Measurements from ENCODE around the gene ADGRV1.
"Not testable (repeated sequence)": the region's sequence is repeated elsewhere in the genome, so short reads cannot be mapped to it uniquely, and the experiment has no call there.

Gene ADGRV1

DNA sequence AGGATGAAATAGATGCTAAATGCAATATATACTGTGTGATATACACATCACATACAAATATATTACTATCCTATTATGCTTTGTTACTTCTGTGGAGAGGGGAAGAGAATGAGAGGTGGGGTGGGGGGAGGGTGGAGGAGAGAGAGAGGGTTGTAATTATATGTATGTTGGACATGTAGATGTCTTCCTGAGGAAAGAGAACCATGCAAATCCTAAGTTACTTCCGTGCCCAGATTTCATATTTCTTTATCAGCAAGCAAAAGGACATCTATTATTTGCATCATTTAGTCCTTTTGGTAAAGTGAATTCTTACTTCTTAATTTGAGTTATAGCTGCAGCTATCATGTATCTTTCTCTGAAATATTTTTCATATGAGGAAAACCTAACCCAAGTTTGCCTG lies 187.5 kb downstream of the ADGRV1 start:
- DNase-seq: no peak

DNA sequence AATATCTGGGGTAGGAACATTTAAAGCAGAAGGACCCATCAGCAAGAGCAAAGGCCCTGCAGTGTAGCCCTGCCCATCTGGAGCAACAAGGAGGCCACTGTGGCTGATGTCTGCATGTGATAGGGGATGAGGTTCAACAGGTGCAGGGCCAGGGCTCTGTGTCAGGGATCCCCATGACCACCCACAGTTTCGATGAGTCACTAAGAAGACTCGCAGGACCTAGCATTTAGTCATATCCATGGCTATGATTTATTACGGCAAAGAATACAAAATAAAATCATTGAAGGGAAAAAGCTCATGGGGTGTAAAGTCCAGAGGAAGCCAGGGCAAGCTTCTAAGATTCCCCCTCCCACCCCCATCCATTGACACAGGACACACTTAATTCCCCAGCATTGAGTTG lies 188.6 kb downstream of the ADGRV1 start:
- no peak for DNase-seq

DNA sequence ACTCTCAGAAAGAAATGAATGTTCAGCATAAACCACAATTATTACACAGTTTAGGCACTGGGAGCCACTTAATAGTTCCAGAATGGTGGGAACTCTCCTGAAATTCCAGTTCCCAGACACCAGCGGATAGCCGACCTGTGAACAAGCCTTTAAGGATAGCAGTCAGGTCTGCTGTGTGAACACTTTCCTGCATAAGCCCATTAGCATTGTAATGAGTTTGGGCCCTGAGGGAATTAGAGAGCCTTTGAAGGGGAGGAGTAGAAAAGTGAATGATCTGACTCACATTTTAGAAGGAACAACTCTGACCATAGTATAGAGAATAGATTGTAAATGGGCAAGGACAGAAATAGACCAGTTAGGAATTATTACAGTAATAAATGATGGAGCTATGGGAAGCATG lies 189.1 kb downstream of the ADGRV1 start:
- no peak for DNase-seq

DNA sequence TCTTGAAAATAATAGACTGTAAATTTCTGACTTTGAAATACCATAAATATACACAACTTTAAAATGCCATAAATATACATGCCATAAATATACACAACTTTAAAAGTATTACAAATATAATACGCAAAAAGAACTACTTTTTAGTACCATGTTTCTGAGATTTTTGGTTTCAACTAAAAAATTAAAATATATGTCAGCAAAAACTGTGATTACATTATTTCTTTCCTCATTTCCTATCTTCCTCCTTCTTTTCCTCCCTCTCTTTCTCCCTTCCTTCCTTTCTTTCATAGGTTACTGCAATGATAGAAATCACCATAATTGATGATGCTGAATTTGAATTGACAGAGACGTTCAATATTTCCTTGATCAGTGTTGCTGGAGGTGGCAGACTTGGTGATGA lies 200.5 kb downstream of the ADGRV1 start:
- no peak for DNase-seq

DNA sequence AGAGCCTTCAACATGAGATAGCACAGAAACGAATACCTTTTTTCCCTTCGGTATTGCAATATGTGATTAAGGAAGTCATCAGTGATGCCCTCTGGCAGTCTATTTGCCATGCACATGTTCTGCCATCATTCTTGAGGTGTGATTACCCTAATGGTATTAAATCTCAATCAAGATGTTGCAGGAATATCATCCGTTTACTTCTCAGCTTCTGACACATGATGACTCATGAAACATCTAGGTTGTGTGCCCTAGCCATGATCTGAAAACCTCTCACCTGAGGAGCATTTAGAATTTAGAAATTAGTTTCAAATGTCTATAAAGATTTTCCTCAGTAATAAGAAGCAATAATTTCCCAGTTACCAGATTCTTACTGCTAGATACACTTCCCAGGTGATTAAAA lies 209.1 kb downstream of the ADGRV1 start:
- DNase-seq: no peak

DNA sequence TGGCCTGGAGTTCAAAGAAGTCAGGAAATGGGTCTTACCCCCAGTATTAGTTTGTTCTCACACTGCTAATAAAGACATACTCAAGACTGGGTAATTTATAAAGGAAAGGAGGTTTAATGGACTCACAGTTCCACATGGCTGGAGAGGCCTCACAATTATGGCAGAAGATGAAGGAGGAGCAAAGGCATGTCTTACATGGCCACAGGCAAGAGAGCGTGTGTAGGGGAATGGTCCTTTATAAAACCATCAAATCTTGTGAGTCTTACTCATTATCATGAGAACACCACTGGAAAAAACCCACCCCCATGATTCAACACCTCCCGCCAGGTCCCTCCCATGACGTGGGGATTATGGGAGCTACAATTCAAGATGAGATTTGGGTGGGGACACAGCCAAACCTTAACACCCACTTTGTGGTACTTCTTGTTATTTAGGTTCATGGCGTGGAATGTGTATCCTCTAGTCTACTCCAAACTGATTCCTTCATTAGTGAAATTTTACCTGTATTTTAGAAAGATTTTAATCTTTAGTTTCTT lies 211.5 kb downstream of the ADGRV1 start:
- DNase-seq: not testable (repeated sequence)

DNA sequence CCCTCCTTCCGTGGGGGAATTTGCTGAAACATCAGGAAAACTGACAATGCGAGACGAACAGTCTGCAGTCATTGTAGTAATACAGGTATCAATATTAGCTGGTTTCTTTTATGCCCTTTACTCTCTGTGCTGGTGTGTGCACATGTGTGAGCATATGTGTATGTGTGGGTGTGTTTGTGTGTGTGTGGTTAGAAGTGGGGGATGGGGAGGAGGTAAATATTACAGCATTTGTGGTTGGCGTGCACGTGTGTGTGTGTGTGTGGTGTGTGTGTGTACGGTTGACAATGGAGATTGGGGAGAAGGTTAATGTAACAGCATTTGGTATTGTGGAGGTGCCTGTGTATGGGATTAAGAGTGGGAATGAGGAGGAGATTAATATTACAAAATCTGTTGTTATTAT lies 219.4 kb downstream of the ADGRV1 start:
- DNase-seq: no peak

DNA sequence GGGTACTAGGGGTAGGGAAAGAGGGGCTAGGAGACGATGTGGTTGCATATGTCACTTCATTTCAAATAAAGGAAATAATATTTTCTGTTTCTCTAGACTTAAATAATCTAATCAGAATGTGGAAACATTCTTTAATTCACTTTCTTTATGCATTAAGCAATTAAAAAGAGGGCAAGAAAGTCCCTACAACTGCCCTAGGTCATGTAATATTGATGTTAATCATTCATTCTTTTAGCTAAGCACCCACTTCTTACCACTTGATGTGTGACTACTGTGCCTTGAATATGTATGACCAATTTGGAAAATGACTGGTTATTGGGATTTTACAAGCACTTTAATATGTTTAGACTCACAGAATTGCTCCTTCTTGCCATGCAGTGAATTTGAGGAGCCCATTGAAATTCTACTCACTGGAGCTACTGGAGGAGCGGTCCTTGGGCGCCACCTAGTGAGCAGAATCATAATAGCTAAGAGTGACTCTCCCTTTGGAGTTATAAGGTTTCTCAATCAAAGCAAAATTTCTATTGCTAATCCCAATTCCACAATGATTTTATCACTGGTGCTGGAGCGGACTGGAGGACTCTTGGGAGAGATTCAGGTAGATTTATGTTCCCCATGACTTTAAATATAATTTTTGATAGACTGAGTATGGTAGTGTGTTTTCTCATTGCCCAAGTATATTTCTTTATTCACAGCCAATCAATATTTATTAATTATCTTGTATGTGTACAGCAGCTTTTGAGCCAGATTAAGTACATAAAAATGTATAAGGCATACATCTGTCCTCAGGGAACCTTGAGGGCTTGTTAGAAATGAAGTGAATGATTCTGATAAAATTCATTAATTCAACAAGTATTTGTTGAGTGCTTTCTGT lies 225.1 kb downstream of the ADGRV1 start:
- peak; percentile 4 for DNase-seq

DNA sequence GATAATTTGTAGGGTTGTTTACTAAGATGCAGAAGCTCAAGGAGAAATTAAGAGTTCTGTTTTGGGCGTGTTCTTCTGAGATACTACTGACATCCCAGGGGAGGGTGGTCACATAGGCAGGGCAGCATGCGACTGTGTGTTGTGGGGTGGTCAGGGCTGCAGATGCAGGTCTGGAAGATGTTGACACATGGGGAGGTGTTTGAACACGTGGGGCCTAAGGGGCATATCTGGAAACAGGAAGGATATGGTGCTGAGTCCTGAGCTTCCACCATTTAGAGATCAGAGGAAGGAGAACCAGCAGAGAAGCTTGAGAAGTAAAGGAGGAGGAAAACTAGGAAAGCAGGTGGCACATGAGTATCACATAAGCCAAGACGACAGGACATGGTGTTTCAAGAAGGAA lies 228.2 kb downstream of the ADGRV1 start:
- DNase-seq: no peak

DNA sequence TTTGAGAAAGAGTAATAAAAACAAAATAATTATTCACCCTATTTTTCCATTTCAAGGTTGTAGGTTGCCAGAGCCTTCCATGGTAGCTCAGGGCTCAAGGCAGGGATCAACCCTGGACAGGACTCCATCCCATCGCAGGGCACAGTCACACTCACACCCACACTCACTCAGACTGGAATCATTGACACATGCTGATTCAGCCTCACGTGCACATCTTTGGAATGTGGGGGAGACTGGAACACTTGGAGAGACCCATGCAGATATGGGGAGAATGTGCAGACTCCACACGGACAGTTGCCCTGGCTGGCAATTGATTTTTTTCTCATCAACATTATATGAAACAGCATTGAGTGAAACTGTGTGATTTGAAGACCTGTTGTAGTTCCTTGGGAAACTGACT lies 234.1 kb downstream of the ADGRV1 start:
- DNase-seq: no peak

DNA sequence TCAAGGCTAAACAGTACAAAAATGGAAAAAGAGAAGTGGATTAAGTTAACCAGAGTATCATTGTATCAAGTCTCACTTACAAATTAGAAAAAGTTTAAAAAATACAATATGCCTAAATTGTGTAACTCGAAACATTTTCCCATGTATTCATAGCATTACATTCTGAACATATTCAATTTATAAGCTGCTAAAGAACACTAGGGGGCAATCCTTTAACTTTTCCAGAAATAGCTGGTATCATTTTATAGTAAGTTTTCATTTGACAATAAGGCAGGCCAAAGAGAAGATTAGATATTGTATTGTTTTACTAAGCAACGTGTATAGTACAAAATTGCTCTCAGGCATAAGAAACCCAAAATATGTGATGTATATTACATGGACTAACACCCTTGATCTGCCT lies 234.6 kb downstream of the ADGRV1 start:
- DNase-seq: no peak

DNA sequence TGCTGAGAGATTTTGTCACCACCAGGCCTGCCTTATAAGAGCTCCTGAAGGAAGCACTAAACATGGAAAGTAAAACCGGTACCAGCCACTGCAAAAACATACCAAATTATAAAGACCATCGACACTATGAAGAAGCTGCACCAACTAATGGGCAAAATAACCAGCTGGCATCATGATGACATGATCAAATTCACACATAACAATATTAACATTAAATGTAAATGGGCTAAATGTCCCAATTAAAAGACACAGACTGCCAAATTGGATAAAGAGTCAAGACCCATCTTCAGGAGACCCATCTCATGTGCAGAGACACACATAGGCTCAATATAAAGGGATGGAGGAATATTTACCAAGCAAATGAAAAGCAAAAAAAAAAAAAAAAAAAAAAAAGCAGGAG lies 238.3 kb downstream of the ADGRV1 start:
- DNase-seq: not testable (repeated sequence)

DNA sequence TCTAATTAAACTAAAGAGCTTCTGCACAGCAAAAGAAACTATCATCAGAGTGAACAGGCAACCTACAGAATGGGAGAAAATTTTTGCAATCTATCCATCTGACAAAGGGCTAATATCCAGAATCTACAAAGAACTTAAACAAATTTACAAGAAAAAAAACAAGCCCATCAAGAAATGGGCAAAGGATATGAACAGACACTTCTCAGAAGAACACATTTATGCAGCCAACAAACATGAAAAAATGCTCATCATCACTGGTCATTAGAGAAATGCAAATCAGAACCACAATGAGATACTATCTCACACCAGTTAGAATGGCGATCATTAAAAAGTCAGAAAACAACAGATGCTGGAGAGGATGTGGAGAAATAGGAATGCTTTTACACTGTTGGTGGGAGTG lies 241.5 kb downstream of the ADGRV1 start:
- not testable (repeated sequence) for DNase-seq

DNA sequence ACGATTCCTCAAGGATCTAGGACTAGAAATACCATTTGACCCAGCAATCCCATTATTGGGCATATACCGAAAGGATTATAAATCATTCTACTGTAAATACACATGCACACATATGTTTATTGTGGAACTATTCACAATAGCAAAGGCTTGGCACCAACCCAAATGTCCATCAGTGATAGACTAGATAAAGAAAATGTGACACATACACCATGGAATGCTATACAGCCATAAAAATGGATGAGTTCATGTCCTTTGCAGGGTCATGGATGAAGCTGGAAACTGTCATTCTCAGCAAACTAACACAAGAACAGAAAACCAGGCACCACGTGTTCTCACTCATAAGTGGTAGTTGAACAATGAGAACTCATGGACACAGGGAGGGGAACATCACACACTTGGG lies 241.9 kb downstream of the ADGRV1 start:
- not testable (repeated sequence) for DNase-seq

DNA sequence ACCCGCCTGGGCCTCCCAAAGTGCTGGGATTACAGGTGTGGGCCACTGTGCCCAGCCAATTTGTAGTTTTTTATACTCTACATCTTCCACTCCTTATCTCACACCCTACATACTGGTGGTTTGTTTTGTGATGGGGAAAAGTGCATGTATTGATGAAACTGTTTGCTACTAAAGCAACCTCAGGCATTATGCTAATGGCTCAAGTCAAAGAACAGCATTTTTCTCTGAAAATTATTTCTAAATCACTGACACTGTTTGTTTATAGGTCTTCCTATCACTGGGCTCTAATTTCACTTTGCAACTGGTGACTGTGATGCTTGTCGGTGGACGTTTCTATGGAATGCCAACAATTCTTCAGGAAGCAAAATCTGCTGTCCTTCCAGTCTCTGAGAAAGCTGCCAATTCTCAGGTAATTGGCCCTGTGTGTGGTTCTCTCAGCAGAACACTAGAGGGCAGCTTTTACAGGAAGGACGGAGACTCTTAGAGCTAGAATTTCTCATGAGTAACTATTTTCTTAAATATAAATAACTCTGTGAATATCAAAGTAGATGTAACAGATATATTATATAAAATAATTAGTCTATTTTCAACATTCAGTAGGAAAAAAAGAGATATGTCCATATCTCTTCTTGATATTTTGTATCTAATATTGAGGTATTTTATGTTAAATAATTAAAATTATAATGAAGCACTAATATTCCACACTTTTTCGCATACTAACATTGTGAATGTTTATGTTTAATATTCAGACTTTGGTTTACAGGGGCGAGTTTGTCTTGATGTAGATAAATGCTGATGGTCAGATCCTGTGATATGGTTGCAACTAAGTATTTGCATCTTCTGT lies 244.1 kb downstream of the ADGRV1 start:
- DNase-seq: no peak

DNA sequence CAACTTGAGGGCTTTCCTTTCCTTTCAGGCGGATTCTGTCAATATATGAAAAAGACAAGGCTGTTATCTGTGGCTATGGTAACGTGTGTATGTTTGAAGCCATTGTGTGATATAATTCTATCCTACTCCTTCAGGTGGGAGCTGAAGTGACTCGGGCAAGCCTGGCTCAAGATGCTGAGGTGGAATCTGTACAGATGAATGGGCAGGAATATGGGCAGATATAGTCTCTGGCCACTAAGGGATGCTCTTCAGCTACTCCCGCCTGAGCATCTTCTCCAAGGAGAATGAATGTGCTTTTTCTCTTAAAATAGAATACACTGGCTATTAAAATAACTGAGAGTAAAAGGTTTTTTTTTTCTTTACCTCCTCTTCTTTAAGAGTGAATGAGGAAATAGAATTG lies 244.8 kb downstream of the ADGRV1 start:
- no peak for DNase-seq

DNA sequence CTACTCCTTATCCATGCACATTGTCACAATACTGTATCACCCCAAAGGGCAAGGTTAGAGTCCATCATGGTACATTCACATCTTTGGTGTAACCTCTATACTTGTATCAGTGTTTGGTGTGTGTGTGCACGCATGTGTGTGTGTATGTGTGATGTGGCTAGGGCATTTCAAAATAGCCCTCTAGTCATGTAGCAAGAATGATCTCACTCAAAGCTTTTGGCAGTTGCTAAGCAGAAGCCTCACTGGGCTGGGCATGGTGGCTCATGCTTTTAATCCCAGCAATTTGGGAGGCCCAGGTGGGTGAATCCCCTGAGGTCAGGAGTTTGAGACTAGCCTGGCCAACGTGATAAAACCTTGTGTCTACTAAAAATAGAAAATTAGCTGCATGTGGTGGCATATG lies 245.3 kb downstream of the ADGRV1 start:
- no peak for DNase-seq

DNA sequence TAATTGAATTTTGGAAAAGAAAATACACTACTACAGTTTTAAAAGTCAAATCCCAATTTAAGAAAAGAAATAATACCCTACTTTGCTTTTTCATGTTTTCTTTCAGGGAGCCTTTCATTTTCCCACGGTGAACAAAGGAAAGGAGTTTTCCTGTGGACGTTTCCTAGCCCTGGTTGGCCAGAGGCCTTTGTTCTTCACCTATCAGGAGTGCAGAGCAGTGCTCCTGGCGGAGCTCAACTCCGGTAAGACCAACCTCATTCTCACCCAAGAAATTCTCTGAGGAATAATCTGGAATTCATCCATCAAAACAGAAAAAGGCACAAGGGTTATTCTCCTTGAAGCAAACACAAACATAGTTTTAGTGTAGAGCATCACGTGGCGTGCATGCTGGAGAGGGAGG lies 248.9 kb downstream of the ADGRV1 start:
- DNase-seq: no peak

DNA sequence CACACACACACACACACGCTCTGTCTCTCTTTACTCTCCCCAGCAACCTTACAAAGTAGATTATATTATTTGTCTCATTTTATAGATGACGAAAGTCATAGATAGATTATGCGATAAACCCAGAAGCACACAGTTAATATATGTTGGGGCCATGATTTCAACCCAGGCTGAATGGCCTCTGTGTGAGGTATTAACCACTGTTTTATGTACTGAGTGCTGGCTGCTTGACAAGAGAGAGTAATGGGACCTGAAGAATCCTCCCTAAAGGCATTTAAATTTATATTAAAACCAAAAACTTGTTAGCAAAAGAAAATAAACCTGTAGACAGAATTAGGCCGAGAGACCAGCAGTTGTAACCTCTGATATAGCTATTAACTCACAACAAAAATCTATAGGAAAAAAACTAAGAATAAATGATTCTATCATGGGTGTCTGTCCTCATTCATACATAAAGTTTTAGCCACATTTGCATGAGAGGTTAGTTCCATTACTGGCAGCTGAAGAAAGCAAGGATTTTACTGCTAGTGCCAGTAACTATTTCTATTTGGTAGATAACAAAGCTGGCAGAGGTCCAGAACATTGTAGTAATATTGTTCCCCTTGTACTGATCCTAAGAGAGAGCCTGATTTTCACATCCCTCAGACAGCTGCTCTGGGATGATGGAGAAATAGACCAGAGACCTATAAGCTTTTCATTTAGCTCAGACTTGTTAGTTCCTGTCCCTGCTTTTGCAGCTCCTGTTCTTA lies 250.9 kb downstream of the ADGRV1 start:
- no peak for DNase-seq

DNA sequence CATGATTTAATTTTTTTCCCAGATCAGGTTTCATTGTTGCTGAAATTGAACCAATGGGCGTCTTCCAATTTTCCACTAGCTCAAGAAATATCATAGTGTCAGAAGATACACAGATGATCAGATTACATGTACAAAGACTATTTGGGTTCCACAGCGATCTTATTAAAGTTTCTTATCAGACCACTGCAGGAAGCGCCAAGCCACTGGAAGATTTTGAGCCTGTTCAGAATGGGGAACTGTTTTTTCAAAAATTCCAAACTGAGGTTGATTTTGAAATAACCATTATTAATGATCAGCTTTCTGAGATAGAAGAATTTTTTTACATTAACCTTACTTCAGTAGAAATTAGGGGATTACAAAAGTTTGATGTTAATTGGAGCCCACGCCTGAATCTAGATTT lies 251.6 kb downstream of the ADGRV1 start:
- DNase-seq: no peak

DNA sequence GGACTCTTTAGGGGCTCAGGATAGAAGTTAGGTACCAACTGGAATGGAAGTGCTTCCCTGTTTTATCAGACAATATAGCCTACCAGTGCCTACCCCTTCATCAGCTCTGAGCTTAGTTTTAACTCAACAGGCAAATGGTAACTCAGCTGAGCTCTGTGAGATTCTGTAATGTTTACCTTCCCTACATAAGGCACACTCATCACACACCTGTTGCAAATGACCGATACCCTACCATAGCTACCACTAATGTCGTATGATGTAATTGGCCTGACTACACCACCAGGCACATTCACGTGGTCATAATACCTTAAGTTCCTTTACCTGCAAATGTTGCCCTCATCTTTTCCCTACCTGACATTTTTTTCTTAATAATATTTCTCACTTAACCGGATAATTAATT lies 254.8 kb downstream of the ADGRV1 start:
- DNase-seq: peak; percentile 29

DNA sequence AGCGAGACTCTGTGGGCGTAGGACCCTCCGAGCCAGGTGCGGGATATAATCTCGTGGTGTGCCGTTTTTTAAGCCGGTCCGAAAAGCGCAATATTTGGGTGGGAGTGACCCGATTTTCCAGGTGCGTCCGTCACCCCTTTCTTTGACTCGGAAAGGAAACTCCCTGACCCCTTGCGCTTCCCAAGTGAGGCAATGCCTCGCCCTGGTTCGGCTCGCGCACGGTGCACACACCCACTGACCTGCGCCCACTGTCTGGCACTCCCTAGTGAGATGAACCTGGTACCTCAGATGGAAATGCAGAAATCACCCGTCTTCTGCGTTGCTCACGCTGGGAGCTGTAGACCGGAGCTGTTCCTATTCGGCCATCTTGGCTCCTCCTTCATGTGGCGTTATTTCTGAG lies 263.5 kb downstream of the ADGRV1 start:
- DNase-seq: not testable (repeated sequence)

DNA sequence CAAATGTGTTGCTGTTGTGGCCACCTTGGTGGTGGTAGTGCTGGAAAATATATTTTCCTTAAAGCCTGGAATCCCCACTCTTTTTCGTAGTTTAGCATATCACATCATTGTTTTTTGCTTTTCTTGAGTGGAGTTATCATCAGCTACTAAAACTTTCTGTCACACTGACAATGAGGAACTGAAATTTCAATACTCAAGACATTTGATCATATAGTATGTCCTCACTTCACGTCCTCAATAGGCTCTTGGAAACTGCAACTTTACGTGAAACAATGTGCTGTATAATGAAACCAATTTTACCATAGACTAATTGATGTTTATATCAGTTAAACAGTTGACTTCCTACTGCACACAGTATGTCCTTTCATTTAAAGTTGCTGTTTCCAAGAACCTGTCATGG lies 265.8 kb downstream of the ADGRV1 start:
- DNase-seq: no peak
